NCI-H748 (cell line): ENCODE results near the gene SIPA1L3.
A peak's percentile ranks its signal among the peaks of the same experiment; 100 is the strongest.

Experiments
- DNase-seq: peaks from one replicate; lab custom pipeline; 2025; ENCODE audit not compliant: unreplicated experiment; lab: John Stamatoyannopoulos, UW

Gene SIPA1L3

DNA sequence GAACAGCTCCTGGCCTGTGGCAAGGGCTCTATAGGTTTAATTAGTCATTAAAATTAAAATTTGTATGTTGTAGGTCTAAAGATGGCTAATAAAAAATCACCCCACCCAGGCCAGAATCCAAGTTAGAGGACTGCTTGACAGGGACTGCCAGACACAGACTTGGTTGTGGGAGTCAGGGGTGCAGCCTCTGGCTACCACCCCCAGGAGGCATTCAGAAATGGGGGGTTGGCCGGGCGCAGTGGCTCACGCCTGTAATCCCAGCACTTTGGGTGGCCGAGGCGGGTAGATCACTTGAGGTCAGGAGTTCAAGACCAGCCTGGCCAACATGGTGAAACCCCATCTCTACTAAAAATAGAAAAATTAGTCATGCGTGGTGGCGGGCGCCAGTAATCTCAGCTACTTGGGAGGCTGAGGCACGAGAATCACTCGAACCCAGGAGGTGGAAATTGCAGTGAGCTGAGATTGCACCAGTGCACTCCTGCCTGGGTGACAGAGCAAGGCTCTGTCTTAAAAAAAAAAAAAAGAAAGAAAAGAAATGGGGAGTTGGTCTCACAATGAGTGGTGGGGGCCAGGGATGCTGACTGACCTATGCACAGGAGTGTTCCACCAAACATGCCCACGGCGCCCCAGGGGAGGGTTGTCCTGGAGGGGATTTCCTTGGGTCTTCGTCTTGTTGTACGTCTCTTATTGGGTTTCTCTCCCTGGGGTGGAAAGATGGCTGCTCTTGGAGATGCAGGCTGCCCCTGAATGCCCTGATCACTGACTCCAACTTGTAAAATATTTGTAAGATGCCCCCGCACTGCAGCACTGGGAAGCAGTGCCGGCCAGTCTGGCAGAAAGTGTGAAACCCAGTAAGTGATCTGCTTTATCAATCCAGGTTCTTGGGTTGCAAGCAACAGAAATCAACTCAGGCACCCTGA, 68.8 kb downstream of the SIPA1L3 start:
- DNase-seq, result no peak

- DNase-seq, result no peak
Observed at GRCh38 chr19:37977391-37977790, 70.4 kb downstream of the SIPA1L3 start.

- DNase-seq, result no peak
Observed at GRCh38 chr19:37977992-37978391, 71.0 kb downstream of the SIPA1L3 start.

GRCh38 chr19:37979547-37980082, 72.6 kb downstream of the SIPA1L3 start:
- peak; percentile 76 for DNase-seq

DNA sequence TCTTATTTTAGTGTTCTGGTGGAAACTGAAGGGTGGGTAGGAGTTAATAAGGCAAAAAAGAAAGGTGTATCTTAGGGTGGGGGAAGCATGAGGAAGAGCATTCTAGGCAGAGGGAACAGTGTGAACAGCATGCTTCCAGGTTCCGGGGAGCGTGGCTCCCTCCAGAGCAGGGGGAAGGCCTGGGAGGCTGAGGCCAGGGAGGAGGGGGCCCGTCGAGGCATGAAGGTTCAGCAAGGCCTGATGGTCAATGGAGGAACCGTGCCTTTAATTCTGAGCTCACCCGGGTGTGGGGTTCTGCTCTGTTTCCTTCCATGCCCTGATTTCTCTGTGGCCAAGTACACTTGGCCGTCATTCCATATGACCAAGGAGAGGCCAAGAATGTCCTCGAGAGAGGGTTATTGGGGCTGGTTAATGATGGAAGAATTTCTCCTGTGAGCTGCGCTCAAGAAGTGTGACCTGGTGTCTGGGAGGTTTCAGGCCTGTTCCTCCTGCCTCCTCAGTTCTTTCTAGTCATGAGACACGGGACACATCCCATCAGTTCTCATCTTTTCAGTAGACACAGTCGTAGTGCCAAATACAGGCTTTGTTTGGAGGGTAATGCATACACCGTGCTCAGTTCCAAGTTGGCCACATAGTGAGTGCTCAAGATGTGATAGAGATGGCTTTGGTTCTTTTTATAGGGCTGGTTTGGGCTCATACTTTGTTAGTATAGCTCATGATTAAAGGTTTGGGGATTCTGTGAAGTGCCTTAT, 73.6 kb downstream of the SIPA1L3 start:
- DNase-seq, result no peak

- DNase-seq, result no peak
Observed at GRCh38 chr19:37981785-37982475, 74.9 kb downstream of the SIPA1L3 start.

DNA sequence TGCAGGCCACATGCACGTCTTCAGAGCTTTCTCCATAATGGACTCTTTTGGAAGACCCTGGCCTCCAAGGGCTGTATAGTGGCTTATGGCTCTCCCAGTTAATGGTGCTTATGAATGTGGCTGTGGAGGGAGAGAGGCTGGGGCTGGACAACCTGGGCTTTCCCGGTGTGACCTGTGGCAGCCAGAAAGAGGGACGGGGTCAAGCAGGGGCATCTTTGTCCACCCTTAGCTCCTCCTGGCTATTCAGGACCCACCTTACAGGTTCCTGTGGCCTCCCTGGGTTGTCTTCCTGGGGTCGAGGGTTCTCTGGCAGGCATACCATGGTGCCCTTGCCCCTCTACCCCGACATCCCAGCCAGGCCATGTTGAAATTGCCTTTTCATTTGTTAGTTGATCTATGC, 75.6 kb downstream of the SIPA1L3 start:
- no peak for DNase-seq

DNA sequence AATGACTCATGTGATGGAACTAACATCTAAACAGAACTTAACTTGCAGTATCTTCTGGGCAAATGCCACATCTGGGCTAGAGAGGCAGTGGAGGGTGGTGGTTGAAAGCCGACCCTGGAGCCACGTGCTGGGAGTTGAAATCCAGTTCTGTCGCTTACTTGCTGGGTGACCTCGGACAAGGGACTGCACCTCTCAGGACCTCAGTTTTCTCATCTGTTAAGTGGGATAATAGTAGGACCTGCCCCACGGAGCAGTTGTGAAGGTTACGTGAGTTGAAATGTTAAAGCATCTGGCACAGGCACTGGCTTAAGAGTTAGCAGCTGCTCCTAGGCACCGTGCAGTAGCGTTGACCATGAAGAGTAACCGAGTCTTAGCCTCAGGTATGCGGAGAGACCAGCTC, 76.1 kb downstream of the SIPA1L3 start:
- no peak for DNase-seq

- DNase-seq, result no peak
Observed at GRCh38 chr19:37983916-37984315, 76.9 kb downstream of the SIPA1L3 start.

DNA sequence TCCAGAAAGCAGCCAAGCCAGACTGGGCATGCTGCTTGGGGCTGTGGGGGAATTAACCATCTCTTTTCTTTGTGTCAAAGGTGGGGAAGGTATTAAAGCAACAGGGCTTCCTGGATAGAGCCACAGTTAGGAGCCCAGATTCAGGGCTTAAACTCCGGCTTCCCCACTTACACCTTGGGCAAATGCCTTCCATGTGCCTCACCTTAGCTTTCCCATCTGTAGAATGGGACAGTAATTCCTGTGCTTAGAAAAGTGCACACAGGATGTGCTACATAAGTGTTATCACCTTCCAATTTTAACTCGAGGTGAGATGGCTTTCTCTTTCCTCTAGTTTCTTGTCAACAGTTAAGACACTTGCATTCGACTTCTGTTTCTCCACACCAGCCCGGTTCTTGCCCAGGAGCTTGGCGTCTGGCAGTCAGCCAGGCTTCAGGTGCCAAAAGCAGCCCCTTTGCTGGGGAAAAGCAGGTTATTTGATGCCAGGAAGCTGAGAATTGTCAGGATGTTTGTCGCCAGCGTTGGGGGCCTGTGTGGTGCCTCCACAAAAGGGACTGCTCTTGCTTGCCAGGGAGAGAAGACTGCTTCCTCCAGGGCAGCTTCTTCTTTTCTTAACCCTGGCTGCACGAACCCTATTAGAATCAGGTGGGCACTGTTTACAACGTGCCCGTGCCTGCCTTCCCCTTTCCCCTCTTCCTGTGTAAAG, 79.2 kb downstream of the SIPA1L3 start:
- peak; percentile 18 for DNase-seq

- DNase-seq, result no peak
Observed at GRCh38 chr19:37987356-37988332, 80.6 kb downstream of the SIPA1L3 start.

GRCh38 chr19:37988758-37989635, 82.0 kb downstream of the SIPA1L3 start:
- DNase-seq, result no peak

GRCh38 chr19:37989855-37990254, 82.8 kb downstream of the SIPA1L3 start:
- DNase-seq, result no peak

DNA sequence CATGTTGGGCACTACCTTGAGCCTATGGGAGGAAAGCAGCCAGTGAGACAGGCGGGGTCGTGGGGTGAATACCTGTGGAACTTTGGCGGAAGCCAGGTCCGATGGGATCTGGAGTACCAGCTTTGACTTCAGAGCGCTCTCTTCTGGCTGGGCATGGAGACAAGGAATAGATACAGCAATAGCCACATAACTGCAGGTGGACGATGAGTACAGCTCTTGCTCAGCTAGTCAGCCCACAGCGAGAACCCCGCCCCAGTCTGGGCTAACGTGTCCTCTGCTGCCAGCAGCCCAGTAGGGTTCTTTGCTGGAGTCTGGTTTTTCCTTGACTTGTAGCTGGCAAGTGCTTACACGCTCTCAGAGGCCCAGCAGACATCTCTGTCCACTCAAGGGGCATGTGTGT, 83.4 kb downstream of the SIPA1L3 start:
- no peak for DNase-seq

GRCh38 chr19:37991176-37991835, 84.3 kb downstream of the SIPA1L3 start:
- DNase-seq, result no peak

GRCh38 chr19:37991841-37992248, 84.8 kb downstream of the SIPA1L3 start:
- no peak for DNase-seq

GRCh38 chr19:37992761-37993160, 85.8 kb downstream of the SIPA1L3 start:
- no peak for DNase-seq

- no peak for DNase-seq
Observed at GRCh38 chr19:37994823-37995130, 87.8 kb downstream of the SIPA1L3 start.
